Stomach (tissue), 4 donors: ENCODE results near the gene ZNF699.

Experiments used
- CTCF ChIP-seq, 7 experiments: fragments of 450-650 bp in 4 of 7; fragments of 200-600 bp in 3 of 7; sonication (generic) in 3 of 7; IDR thresholded peaks; one replicate each; pipeline ENCODE4 v1.5.1; 2016 to 2019; ENCODE audit warnings: antibody characterized with exemption in 7 of 7, control low read depth in 2 of 7, mild to moderate bottlenecking in 1 of 7
- EP300 ChIP-seq: sonication (generic); formaldehyde crosslinking; IDR thresholded peaks from one replicate; pipeline ENCODE4 v1.6.1; 2017; ENCODE audit warnings: antibody characterized with exemption
- POLR2A ChIP-seq, 4 donors: fragments of 450-650 bp; IDR thresholded peaks; one replicate each; pipeline ENCODE4 v1.6.1; 2016; ENCODE audit warnings: antibody characterized with exemption in 4 of 4, control low read depth in 2 of 4, mild to moderate bottlenecking in 1 of 4, moderate library complexity in 1 of 4
- POLR2AphosphoS5 ChIP-seq, 3 donors: sonication (generic); formaldehyde crosslinking; IDR thresholded peaks; one replicate each; pipeline ENCODE4 v1.6.1; 2016; ENCODE audit warnings: antibody characterized with exemption in 3 of 3

GRCh38 chr19:9251236-9251635, 58.4 kb downstream of the ZNF699 start:
- no peak for TF ChIP-seq CTCF (IDR thresholded peaks at IDR 0.05)
- no peak for TF ChIP-seq POLR2A (IDR thresholded peaks at IDR 0.05)
- no peak for TF ChIP-seq POLR2AphosphoS5 (IDR thresholded peaks at IDR 0.05)
- TF ChIP-seq EP300, result no peak
